ENCODE results near the gene NCAM1. TPM values are rescaled to one million over a fixed set of nuclear protein-coding genes. Genes with fewer than 3 reads are reported as not detected.

The NCAM1 gene
- total RNA-seq, 1 experiment from 2014 or later = 0.33 TPM

DNA sequence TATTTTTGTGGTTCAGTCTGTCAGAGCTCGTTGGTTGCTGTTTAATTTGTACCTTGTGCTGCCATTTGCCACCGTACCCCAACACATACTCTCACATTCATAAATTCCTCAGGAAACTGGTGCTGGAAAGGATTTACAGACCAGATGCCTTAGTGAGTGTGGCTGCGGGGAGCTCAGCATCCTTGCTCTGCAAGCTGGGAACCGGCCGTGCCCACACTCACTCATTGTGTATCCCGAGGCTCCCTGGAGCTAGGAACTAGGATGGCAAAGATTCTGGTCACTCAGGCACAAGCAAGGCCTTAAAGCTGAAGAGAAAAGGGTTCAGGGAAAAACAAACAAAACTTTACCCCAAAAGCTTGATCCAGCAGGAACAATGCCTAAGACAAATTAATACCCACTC is 288.6 kb downstream of the NCAM1 start:
- H3K4me3 ChIP-seq = no peak overlapping the region
- ChIA-PET CTCF (no interaction called here), POLR2A (ENCODE audit: unreplicated experiment) (no interaction called here)
- H2AFZ ChIP-seq = no peak overlapping the region
- no peaks in the 10 kb centered on the region for H3F3A ChIP-seq (ENCODE audit: insufficient read depth, low read depth)
- BruUV-seq (replicated peaks) = no TSS peak
- no peaks in the 10 kb centered on the region for H3K9me3 ChIP-seq (ENCODE audit: insufficient read depth, low read depth)
- intact Hi-C loops (cut with micrococcal nuclease; ENCODE audit: unreplicated experiment) = no loop called here
- H3K27me3 ChIP-seq (ENCODE audit: insufficient read depth, low read depth) = no peaks in the 10 kb centered on the region; the same call in 1 of the 2 replicates
- H4K20me1 ChIP-seq (ENCODE audit: insufficient read depth) = no peaks in the 10 kb centered on the region
- no peak overlapping the region for H3K27ac ChIP-seq
- no peaks in the 10 kb centered on the region for H3K36me3 ChIP-seq (ENCODE audit: low read depth)
- H3K4me1 ChIP-seq (replicated peaks; ENCODE audit: insufficient read depth) = 0 out of 2 replicates have a peak, but pooled peaks cover 2% of the 10 kb centered on the region
- DNase-seq = no peak
- no peak overlapping the region for H3K4me2 ChIP-seq
- no peaks in the 10 kb centered on the region for H3K79me2 ChIP-seq (ENCODE audit: low read depth)
- no peaks in the 10 kb centered on the region; the same call in 1 of the 2 replicates for H3K9me2 ChIP-seq (ENCODE audit: insufficient read depth)
- TF ChIP-seq EZH2 (IDR thresholded peaks at IDR 0.05; ENCODE audit: low read depth) = no peak
- TF ChIP-seq, protein P1, sequence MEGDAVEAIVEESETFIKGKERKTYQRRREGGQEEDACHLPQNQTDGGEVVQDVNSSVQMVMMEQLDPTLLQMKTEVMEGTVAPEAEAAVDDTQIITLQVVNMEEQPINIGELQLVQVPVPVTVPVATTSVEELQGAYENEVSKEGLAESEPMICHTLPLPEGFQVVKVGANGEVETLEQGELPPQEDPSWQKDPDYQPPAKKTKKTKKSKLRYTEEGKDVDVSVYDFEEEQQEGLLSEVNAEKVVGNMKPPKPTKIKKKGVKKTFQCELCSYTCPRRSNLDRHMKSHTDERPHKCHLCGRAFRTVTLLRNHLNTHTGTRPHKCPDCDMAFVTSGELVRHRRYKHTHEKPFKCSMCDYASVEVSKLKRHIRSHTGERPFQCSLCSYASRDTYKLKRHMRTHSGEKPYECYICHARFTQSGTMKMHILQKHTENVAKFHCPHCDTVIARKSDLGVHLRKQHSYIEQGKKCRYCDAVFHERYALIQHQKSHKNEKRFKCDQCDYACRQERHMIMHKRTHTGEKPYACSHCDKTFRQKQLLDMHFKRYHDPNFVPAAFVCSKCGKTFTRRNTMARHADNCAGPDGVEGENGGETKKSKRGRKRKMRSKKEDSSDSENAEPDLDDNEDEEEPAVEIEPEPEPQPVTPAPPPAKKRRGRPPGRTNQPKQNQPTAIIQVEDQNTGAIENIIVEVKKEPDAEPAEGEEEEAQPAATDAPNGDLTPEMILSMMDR (conservative IDR thresholded peaks at IDR 0.05) = no peak; the same call in 1 of the 2 replicates

DNA sequence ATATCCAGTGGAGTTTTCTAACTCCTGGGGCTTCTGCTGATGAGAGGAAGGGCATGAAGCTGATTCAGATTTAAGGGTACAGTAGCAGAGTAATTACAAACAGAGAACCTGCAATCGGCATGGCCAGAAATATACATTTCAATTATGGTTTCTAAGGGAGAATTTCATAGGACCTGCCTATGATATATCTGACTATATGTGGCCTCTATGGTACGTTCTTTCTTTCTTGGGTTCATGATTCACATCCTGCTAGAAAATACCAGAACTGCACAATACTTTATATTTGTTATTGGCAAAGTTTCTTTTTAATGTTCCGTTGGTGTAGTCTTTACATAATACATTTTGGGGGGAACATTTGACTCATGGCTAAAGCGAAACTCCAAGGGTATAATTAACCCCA is 290.1 kb downstream of the NCAM1 start:
- TF ChIP-seq, protein P1 (conservative IDR thresholded peaks at IDR 0.05) = no peak
- TF ChIP-seq EZH2 (IDR thresholded peaks at IDR 0.05; ENCODE audit: low read depth) = no peak
- no peaks in the 10 kb centered on the region for H3K36me3 ChIP-seq (ENCODE audit: low read depth)
- no peaks in the 10 kb centered on the region; the same call in 1 of the 2 replicates for H3K27me3 ChIP-seq (ENCODE audit: insufficient read depth, low read depth)
- no peak overlapping the region for H3K4me2 ChIP-seq
- no peak overlapping the region for H2AFZ ChIP-seq
- intact Hi-C loops (cut with micrococcal nuclease; ENCODE audit: unreplicated experiment) = no loop called here
- no peaks in the 10 kb centered on the region for H3K9me3 ChIP-seq (ENCODE audit: insufficient read depth, low read depth)
- no peak overlapping the region for H3K27ac ChIP-seq
- POLR2A ChIA-PET (ENCODE audit: unreplicated experiment) = interaction anchor here (0.8 kb wide), 1 partner anchor 477 kb away, joined by 11 read pairs; no protein-coding TSS in a partner anchor
- no peaks in the 10 kb centered on the region for H4K20me1 ChIP-seq (ENCODE audit: insufficient read depth)
- no peak for DNase-seq
- 0 out of 2 replicates have a peak, but pooled peaks cover 4% of the 10 kb centered on the region for H3K4me1 ChIP-seq (replicated peaks; ENCODE audit: insufficient read depth)
- CTCF ChIA-PET = no interaction called here
- H3F3A ChIP-seq (ENCODE audit: insufficient read depth, low read depth) = no peaks in the 10 kb centered on the region
- no peaks in the 10 kb centered on the region for H3K79me2 ChIP-seq (ENCODE audit: low read depth)
- H3K9me2 ChIP-seq (ENCODE audit: insufficient read depth) = no peaks in the 10 kb centered on the region; the same call in 1 of the 2 replicates
- BruUV-seq (replicated peaks) = no TSS peak
- no peak overlapping the region for H3K4me3 ChIP-seq

DNA sequence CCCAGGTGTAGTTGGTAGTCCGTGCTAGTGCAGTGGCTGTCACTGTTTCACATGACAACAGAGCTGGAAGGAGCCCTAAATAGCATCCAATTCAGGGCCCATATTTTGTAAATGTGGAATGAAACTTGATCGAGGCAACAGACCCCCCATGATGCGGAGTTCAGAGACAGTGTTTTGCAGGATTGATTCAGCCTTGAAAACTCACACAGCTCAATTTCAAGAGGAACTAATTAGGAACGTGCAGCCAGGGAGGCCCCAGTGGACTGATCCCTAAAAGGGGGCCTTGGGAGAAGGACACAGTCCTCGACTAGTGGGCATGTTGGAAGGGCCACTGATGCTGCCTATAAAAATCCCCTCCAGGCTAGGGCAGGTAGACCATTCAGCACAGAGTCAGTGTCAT is 292.2 kb downstream of the NCAM1 start:
- H3K27ac ChIP-seq = no peak overlapping the region
- no peak overlapping the region for H3K4me3 ChIP-seq
- no peak overlapping the region for H3K4me2 ChIP-seq
- H4K20me1 ChIP-seq (ENCODE audit: insufficient read depth) = no peaks in the 10 kb centered on the region
- H3K36me3 ChIP-seq (ENCODE audit: low read depth) = no peaks in the 10 kb centered on the region
- no peak for DNase-seq
- TF ChIP-seq, protein P1 (conservative IDR thresholded peaks at IDR 0.05) = no peak
- TF ChIP-seq EZH2 (IDR thresholded peaks at IDR 0.05; ENCODE audit: low read depth) = no peak
- no TSS peak for BruUV-seq (replicated peaks)
- H3F3A ChIP-seq (ENCODE audit: insufficient read depth, low read depth) = no peaks in the 10 kb centered on the region
- H2AFZ ChIP-seq = no peak overlapping the region
- ChIA-PET POLR2A (ENCODE audit: unreplicated experiment) (no interaction called here), CTCF (no interaction called here)
- no peaks in the 10 kb centered on the region for H3K79me2 ChIP-seq (ENCODE audit: low read depth)
- H3K9me3 ChIP-seq (ENCODE audit: insufficient read depth, low read depth) = no peaks in the 10 kb centered on the region
- 0 out of 2 replicates have a peak, but pooled peaks cover 4% of the 10 kb centered on the region for H3K4me1 ChIP-seq (replicated peaks; ENCODE audit: insufficient read depth)
- no peaks in the 10 kb centered on the region for H3K27me3 ChIP-seq (ENCODE audit: insufficient read depth, low read depth)
- no peaks in the 10 kb centered on the region; the same call in 1 of the 2 replicates for H3K9me2 ChIP-seq (ENCODE audit: insufficient read depth)
- intact Hi-C loops (cut with micrococcal nuclease; ENCODE audit: unreplicated experiment) = no loop called here
